SU-DHL-6 (cell line): ENCODE data around the gene PEX10.

ENCODE experiments used
- EZH2phosphoT487 ChIP-seq: fragments of 200-600 bp; sonication (generic), shearing (Covaris generic); conservative IDR thresholded peaks from 2 replicates; pipeline ENCODE4 v1.6.1; 2018; ENCODE audit warnings: mild to moderate bottlenecking, antibody characterized with exemption, low read length, moderate library complexity, mixed read lengths
- TF ChIP-seq, protein P1 (sequence below): fragments of 200-600 bp; sonication (generic); IDR thresholded peaks from one replicate; pipeline ENCODE4 v1.5.1; 2017; ENCODE audit warnings: antibody characterized with exemption, mild to moderate bottlenecking, low read length, moderate library complexity; ENCODE audit not compliant: insufficient read depth, poor library complexity, severe bottlenecking

DNA sequence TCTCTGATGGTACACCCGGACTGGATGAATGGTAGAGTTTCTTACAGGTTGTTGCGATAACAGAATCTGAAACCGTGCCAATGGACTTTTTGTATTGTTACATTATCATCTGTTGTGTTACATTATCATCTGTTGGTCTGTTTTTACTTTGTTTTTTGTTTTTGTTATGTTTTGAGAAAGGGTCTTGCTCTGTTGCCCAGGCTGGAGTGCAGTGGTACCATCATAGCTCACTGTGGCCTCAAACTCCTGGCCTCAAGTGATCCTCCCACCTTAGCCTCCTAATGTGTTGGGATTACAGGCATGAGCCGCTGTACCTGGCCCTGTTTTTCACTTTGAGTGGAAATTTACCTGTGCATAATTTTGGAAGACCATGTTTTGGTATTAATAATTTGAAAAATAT lies 10.2 kb upstream of the PEX10 start:
- TF ChIP-seq, protein P1, sequence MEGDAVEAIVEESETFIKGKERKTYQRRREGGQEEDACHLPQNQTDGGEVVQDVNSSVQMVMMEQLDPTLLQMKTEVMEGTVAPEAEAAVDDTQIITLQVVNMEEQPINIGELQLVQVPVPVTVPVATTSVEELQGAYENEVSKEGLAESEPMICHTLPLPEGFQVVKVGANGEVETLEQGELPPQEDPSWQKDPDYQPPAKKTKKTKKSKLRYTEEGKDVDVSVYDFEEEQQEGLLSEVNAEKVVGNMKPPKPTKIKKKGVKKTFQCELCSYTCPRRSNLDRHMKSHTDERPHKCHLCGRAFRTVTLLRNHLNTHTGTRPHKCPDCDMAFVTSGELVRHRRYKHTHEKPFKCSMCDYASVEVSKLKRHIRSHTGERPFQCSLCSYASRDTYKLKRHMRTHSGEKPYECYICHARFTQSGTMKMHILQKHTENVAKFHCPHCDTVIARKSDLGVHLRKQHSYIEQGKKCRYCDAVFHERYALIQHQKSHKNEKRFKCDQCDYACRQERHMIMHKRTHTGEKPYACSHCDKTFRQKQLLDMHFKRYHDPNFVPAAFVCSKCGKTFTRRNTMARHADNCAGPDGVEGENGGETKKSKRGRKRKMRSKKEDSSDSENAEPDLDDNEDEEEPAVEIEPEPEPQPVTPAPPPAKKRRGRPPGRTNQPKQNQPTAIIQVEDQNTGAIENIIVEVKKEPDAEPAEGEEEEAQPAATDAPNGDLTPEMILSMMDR, result no peak
- no peak for TF ChIP-seq EZH2phosphoT487
